Embryonic facial prominence (tissue), 1 donor: ENCODE measurements around the gene MBOAT1.
"Not testable (repeated sequence)": the region's sequence is repeated elsewhere in the genome, so short reads cannot be mapped to it uniquely, and the experiment has no call there.

Source experiments
- DNase-seq: peaks from one replicate; pipeline ENCODE4 v3.0.0-alpha.2; 2016; ENCODE audit errors: extremely low spot score

MBOAT1 gene

DNA sequence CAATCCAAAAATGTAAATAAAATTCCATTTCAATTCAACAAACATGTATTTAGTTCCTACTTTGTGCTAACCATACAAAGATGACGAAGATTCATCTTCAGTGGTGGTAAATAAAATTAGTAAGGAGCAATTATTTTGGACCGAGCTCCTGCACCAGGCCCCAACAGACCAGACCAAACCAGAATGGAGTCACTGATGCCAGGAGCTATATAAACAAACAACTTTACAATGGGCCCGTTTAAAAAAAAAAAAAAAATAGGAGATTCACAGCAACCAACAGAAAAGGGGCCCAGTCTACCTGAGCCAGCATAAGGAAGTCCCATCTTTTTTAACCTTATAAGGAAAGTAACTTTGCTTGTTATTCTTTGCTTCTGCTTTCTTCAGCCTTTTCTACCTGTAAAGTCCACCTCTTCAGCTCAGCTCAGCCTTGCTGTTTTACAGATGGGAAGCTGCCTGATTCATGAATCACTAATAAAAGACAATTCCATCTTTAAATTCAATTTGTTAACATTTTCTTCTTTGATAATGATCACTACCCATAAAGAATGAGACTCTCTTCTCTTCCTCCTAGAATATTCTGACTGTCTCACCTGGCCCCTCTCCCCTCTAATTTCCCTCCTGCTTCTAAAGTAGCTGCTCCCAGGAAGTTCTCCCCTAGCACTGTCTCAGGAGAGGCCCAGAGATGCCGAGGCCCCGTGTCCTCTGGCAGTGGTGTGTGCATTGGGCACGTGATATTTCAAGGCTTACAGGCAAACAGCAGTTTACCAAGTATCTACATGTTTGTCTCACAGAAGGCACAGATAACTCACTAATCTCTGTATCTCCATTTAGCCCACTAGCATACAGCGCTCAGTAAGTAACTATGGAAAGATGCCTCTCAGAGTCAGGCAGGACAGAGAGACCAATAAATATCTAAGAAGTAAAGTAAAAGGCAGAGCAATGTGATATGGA, 8.4 kb downstream of the MBOAT1 start:
- no peak for DNase-seq

DNA sequence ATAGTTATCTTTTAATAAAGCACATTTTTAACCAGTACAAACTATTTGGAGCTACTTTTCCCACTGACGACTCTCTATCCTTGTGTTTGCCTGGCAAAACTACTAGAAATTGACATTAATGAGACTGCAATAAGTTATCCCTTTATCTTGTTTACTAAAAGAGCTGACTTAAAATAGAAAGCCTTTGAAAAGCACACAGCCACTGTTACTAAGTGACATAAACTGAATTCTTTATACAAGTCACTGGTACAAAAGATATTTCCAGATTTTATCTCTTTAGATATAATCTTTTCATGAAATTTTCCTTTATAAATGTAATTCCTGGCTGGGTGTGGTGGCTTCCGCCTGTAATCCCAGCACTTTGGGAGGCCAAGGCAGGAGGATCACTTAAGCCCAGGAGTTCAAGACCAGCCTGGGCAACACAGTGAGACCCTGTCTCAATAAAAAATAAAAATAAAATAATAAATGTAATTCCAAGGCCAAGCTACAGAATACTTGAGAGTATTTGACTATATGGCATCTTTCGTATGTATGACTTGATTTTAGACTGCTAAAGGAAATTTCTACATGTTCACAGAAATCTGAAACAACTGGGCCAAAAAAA, 9.5 kb downstream of the MBOAT1 start:
- DNase-seq = no peak

DNA sequence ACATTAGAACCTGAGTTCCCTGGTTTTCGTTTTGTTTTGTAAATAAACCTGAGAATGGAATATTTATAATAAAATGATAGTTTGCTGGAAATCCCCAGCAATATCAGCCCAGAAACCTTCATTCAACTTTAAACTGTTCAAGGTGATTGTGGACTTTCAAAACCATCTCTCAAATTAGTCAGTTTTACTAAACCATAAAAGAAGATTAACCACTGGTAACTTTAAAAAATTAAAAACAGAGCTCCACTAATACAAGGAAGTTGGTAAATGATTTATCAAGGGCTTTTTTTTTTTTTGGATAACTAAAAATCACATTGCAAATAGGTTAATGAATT, 10.0 kb downstream of the MBOAT1 start:
- no peak for DNase-seq

DNA sequence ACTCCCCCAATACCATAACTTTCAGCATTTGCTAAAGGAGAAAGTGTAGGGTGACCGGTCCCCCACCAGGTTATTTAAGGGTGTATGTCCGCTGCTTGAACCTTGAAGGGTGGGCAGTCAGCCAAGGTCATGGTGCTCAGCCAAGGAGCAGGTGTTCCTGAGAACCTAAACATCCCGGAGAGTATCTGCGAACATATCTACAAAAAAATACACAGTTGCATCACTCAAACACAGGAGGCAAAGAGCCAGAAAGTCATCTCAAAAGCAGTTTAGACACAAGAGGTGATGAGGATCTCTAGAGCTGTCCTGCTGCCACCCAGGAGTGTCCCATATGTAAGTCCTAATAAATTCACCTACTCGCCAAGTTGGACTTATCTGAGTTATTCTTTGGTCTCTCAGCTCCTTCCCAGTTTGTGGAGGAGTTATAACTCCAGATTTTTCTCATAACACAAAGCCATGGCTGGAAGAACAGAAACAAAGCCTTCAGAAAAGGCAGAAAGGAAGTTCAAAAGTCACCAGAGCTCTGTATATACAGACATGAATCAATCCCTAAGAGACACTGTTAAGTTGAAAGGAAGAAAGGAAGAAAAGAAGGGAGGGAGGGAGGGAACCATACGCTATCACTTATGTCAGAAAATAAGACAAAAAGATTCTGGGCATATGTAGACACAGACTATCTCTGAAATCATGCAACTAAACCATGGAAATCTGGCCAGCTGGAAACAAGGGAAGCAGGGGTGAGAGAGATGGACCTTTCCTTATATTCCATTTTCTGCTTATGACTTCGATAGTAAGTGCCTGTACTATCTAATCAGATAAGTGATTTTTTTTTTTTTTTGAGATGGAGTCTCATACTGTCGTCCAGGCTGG, 11.3 kb downstream of the MBOAT1 start:
- DNase-seq = no peak

DNA sequence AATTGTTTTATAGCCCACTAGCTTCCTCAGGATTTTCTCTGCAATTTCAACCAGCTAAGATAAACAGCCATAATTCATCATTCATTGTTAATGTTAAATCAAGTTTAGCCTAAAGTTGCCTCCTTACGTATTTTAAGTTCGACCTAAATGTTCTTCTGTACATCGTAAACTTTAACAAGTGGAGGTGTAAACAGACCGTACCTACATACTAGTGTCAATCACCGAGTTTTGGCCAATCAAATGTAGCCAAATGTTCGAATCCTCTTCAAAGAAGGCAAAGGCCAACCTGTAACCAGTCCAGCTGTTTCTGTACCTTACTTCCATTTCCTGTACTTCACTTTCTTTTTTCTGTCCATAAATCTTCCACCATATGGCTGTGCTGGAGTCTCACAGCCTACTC, 13.5 kb downstream of the MBOAT1 start:
- no peak for DNase-seq

DNA sequence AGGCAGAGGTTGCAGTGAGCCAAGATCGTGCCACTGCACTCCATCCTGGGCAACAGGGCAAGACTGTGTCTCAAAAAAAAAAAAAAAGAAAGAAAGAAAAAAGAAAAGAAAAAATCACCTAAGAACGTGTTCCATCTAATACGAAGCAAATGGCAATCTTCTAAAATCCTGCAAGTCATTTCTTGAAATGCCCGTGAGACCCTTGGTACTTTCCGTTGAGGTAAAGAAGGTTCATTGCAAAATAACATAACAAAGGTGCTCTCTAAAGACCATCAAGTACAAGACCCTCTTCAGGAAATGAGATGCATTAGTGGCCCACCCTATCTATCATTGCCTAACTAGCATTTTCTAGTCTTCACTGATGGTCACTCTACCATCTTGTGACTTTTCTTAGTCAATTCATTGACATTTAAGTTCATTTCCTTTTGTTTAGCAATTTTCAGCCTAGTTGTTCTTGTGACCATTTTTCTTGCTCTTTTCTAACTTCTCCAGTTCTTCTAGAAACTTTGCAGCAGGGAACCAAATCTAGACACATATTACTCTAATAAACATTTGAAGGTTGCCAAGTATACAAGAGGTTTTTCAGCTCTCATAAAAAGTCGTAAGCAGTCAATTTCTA, 14.0 kb downstream of the MBOAT1 start:
- no peak for DNase-seq

DNA sequence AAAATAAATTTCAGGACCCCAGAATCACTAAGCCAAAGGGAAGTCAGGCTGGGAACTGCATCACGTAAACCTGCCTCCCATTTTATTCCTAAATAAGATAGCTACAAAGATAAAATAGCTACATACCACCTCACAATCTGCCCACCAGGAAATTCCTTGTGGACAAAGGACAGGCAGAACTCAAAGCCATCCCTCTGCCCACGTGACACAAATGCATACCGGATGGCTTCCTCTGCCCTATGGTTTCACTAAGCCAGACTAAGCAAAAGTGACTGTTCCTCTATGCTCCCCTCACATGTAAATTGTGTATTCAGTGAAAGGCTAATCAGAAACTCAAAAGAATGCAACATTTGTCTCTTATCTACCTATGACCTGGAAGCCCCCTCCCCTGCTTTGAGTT, 15.0 kb downstream of the MBOAT1 start:
- DNase-seq = no peak

DNA sequence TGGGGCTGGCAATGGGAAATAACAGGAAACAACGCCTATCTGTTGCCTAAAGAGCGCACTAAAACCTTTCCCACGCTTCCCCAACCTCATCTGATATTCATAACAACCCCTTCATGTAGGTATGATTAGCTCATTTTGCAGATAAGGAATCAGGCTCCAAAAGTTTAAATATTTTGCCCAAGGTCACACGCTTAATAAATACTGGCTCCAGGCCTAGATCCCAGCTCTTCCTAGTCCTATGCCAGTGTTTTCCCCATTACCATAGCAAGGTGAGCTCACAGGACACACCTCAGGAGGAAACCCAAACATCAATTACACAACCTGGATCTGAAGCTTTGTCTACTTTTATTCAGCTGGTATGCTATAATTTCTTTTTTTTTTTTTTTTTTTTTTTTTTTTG, 19.6 kb downstream of the MBOAT1 start:
- no peak for DNase-seq

DNA sequence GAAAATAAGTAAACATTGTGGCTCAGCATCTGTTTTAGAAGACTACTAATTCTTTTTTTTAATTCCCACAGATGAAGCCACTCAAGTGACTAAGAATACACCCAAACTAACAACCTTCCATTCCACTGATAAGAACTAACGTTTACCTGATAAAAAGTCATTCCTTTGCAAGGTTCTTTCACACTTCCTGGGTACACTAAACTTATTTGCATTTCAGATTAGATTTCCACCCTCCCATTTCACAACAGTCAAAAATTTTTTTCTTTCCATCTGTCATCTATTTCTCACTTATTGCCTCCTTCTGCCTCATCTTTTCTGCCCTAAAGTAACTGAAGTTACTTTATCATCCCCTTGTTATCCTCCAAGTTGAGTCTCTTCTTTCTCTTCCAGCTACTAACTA, 20.3 kb downstream of the MBOAT1 start:
- no peak for DNase-seq

DNA sequence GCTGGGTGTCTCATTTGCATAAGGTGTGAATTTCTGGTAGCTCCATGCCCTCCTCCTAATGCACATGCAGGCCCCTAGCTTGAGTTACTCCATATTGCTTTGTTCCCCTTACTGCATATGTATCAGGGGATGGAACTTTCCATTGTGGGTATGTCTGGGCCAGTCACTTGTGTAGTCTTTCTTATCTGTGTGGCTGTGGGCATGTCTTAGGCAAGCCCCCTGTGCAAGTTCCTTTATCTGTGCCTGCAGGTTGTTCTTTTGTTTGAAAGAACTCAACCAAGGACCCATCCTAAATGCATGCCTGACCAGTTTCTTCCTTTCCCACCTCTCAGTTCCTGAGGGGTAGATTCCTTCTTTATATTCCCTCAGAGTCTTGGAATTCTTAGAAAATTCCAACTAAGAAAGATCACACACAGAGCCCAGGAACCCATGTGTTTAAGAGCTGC, 23.6 kb downstream of the MBOAT1 start:
- no peak for DNase-seq

DNA sequence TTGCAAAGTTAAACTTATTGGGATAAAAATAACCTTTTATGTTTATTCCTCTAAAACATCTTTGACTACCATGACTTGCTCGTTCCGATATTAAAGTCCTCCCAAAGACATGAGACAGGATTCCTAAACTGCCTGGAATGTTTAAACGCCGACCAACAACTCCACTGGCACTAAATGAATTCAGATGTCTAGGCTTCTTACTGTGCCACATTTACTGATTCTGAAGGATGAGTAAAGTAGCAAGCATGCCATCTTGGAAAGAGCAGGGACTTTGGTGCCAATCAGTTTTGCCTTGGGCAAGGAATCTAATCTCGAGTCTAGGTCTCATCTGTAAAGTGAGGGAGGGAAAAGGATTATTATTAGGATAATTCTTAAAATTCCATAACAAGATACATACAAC, 25.3 kb downstream of the MBOAT1 start:
- DNase-seq = no peak

DNA sequence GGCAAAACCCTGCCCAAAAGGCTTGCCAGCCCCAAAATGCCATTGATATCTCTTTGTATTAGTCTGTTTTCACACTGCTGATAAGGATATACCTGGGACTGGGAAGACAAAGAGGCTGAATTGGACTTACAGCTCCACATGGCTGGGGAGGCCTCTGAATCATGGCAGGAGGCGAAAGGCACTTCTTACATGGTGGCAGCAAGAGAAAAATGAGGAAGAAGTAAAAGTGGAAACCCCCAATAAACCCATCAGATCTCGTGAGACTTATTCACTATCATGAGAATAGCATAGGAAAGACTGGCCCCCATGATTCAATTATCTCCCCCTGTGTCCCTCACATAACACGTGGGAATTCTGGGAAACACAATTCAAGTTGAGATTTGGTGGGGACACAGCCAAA, 28.6 kb downstream of the MBOAT1 start:
- no peak for DNase-seq

DNA sequence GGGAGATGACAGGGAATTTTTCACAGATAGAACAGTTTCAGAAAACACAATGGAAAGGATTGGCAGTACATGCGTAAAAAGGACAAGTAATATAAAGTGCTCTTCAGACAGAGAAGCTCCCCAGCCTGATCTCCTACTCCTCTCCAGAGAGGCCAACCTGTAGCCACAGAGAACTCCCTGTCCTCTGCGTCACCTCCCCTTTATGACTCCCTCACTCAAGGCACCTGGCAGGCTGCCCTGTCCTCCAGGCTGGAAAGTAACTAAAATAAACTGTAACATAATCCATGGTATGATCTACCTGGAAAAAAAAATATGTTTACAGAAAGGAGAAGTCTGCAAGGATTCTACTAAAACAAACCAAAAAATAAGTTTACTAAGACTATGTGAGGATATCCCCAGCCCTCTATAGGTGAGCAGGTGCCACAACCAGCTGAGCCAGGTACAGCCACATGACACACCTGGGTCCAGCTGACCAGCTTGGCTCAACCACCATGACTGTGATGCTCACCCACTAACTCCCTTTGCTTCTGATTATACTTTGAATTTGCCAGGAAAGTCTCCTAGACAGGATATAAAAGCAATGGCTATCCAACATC, 29.2 kb downstream of the MBOAT1 start:
- DNase-seq = no peak

DNA sequence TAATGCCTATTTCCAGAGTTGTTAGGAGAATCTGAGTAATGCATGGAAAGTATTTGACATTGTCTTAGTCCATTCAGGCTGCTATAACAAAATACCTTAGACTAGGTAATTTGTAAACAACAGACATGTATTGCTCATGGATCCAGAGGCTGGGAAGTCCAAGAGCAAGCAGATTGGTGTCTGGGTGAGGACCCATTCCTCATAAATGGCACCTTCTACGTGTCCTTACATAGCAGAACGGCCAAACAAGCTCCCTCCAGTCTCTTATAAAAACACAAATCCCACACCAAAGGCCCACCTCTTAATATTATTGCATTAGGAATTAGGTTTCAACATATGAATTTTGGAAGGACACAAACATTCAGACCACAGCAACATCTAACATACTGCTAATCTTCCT, 30.2 kb downstream of the MBOAT1 start:
- DNase-seq = no peak

DNA sequence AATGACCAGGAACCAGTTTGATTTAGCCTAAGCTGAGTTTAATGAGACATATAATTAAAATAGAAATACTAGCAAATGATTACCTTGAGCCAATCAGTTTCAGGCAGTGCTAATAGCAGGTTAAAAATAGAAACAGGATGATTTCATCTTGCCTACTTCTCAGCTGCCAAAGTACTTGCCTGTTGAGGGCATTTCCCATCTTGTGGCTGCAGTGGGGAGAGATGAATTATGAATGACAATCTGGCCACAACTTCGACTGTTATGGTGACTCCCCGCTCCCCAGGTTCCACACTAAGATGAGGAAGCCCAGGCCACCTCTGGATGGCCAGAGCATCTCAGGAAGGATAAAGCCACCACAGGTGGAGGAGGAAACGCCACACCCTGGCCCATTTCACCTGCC, 31.3 kb downstream of the MBOAT1 start:
- no peak for DNase-seq

DNA sequence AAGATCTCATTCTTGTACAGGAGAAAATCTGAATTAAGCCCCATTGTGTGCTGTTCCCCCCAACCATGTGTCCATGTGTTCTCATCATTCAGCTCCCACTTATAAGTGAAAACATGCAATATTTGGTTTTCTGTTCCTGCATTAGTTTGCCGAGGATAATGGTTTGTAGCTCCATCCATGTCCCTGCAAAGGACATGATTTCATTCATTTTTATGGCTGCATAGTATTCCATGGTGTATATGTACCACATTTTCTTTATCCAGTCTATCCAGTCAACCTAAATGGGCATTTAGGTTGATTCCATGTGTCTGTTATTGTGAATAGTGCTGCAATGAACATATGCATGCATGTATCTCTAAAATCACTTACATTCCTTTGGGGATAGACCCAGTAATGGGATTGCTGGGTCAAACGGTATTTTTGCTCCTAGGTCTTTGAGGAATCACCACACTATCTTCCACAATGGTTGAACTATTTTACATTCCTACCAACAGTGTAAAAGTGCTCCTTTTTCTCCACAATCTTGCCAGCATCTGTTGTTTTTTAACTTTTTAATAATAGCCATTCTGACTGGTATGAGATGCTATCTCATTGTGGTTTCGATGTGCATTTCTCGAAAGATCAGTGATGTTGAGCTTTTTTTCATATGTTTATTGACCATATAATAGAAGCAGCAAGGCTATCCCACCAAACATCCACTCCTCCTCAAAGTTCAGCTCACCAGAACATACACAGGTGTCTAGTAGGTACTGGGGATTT, 32.8 kb downstream of the MBOAT1 start:
- DNase-seq = not testable (repeated sequence)

DNA sequence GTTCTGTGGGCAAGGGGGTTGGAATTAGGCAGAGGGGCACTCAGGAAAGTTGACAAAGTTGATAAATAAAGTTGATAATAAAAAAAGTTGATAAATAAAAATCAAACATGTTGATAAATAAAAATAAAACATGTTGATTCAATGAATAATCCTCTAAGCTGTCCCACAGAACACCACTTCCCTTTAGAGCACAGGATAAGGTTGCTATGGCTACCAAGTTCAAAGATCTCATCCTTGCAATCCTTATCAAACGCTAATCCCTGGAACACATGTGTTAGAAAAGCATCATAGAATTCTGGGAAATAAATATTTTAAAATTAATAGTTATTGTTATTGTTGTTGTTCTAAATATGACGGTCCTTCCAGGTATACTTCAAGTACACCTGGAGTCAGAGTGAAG, 33.9 kb downstream of the MBOAT1 start:
- no peak for DNase-seq

DNA sequence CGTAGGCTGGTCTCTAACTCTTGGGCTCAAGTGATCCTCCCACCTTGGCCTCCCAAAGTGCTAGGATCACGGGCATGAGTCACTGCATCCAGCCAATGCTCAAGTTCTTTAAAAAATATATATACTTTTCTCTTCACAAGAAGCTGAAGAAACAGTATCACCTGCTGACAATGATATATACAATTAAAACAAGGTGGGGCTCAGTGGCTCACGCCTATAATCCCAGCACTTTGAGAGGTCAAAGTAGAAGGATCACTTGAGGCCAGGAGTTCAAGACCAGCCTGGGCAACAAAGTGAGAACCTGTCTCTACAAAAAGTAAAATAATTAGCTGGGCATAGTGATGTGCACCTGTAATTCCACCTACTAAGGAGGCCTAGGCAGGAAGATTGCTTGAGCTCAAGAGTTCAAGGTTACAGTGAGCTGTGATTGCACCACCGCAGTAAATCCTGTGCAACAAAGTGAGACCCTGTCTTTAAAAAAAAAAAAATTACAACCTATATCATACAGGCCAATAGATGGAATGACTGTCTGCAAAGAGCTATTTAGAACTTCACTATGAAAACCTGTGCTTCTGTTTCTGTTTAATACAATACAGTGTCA, 36.4 kb downstream of the MBOAT1 start:
- no peak for DNase-seq

DNA sequence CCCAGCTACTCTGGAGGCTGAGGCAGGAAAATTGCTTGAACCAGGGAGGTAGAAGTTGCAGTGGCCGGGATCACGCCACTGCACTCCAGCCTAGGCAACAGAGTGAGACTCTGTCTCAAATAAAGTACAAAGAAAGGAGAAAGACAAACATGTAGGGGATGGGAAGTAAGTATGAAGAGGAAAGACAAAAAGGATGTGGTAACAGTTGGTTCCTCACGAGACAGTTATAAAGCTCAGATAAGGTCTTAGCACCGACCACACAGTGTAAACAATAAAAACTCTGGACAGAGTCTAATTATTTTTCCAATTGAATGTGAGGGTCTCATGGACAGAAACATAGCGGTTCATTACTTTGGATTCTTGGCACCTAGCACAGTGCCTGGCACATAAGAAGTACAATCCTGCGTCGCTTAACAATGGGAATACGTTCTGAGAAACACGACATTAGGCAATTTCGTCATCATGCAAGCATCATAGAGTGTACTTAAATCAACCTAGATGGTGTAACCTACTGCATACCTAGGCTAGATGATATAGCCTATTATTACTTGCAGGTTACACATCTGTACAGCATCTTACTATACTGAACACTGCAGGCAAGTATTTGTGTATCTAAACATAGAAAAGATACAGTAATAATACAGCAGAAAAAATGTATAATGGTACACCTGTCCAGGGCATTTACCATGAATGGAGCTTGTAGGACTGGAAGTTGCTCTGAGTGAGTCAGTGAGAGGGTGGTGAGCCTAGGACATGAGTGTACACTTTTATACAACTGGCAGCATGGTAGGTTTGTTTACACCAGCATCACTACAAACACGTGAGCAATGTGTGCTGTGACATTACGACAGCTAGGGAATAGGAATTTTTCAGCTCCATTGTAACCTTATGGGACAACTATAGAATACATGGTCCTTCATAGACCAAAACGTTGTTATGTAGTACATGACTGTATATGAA, 38.2 kb downstream of the MBOAT1 start:
- no peak for DNase-seq
